ENCODE data around the gene NOL6. TPM values are rescaled to one million over a fixed set of nuclear protein-coding genes. Genes with fewer than 3 reads are reported as not detected.

NOL6 gene
- total and polyA plus RNA-seq, 2 of the 8 experiments (the other 6 are each of a cell fraction or from before 2014, with no cell fraction given), result 44.0 to 55.0 TPM

DNA sequence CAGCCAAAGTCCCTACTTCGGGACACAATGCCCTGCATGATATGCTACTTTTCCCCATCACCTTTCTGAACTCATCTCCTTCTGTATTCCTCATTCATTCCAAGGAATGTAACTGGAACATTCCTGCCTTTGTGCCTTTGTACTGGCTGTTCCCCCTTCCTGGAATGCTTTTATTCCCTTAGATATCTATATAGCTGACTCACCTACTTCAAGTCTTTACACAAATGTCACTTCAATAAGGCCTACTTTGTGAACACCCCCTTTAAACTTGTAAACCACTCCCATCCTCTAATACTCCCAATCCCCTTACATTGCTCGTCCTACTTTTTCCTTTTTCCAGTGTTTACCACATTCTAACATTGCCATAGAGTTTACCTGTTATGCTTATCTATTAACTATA, 2.4 kb downstream of the NOL6 start (continued):
- TF ChIP-seq POLR2AphosphoS5 (IDR thresholded peaks at IDR 0.05; ENCODE audit: low read depth, low read length), result no peak
- TF ChIP-seq EGR1 (IDR thresholded peaks at IDR 0.05; ENCODE audit: borderline replicate concordance, low read depth, low read length), result no peak
- TF ChIP-seq CTCF (IDR thresholded peaks at IDR 0.05; ENCODE audit: control extremely low read depth in 1 of 3, insufficient read depth in 1 of 3, low read depth in 1 of 3, low read length in 3 of 3), result no peak
- no peak for TF ChIP-seq CBX8 (IDR thresholded peaks at IDR 0.05; ENCODE audit: borderline replicate concordance, low read depth, low read length)
